ENCODE measurements around the gene EXOC3L1. TPM values are rescaled to one million over a fixed set of nuclear protein-coding genes. Genes with fewer than 3 reads are reported as not detected.

Gene EXOC3L1
- total and polyA plus RNA-seq, 2 of the 4 experiments (the other 2 are of a cell fraction): not detected

DNA sequence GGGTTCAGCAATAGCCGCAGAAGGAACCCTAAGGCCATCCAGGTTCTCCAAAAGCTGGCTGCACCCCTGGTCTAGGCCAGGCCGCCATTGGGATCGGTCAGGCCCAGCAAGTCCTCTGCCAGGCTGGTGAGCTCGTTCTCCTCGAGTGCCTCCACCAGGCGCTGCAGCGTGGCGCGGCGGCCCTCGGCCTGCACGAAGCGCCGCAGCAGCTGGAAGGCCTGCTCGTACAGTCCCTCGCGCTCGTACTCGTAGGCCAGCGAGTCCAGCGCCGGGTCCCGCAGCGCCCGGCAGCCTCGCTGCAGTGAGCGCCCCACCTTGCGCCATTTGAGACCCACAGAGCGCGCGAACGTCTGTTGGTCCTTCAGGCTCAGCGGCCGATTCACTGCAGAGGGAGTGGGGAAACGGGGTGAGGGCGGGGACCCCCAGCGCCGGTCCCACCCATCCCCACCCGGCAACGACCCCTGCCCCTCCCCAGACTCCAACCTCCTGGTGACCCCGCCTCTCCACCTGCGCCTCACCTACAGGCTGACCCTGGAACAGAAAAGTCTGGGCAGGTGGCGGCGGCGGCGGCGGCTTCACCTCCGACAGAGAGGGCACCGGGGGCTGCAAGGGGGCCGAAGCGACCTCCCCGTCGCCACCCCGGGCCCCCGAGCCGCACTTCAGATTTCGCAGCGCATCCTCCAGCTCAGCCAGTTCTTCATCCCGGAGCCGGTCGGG, 35.2 kb downstream of the EXOC3L1 start:
- no peak overlapping the region for H2AK5ac ChIP-seq (ENCODE audit: low read depth, low read length)
- in situ Hi-C loops (cut with MboI; ENCODE audit: low sequenced_read_pairs) (loop anchor here (5.0 kb wide), 1 partner anchor 192 kb away; the partner anchor contains the start of gene CES3), dilution Hi-C loops (cut with HindIII; ENCODE audit: low sequenced_read_pairs, unreplicated experiment) (no loop called here), intact Hi-C loops (cut with micrococcal nuclease) (loop anchor here (1.0 to 10.0 kb wide), 3 partner anchors 177 to 260 kb away; no protein-coding TSS in a partner anchor)
- H2BK5ac ChIP-seq (ENCODE audit: low read depth, low read length, poor library complexity, severe bottlenecking): no peak overlapping the region
- H3K9me3 ChIP-seq (ENCODE audit: control insufficient read depth, insufficient read depth, low read length): no peaks in the 10 kb centered on the region
- no peak overlapping the region for H3K4me3 ChIP-seq (ENCODE audit: insufficient read depth, low read depth, low read length)
- H3K9ac ChIP-seq (ENCODE audit: low read depth, low read length): no peak overlapping the region
- H3K4ac ChIP-seq (ENCODE audit: low read depth, low read length): no peak overlapping the region
- ChIA-PET CTCF (interaction anchor here (0.6 to 2.1 kb wide), 25 partner anchors 10 to 622 kb away, joined by 3 to 15 read pairs (median 4); partner anchors contain the start of genes CES3, HSF4 and PHAF1), POLR2A (ENCODE audit: unreplicated experiment) (interaction anchor here (1.1 kb wide), 1 partner anchor 127 kb away, joined by 4 read pairs; no protein-coding TSS in a partner anchor)
- peaks cover 2% of the 10 kb centered on the region; the same call in 1 of the 2 replicates for H3K9me1 ChIP-seq (ENCODE audit: insufficient read depth, low read length)
- no peak overlapping the region for H2BK20ac ChIP-seq (ENCODE audit: low read depth, low read length)
- H3K4me1 ChIP-seq (ENCODE audit: control insufficient read depth, insufficient read depth, low read length): peaks cover 6% of the 10 kb centered on the region; the same call in 1 of the 2 replicates
- no peak overlapping the region for H4K91ac ChIP-seq (ENCODE audit: insufficient read depth, low read depth, low read length)
- no peak overlapping the region for H3K56ac ChIP-seq (ENCODE audit: extremely low read depth, insufficient read depth, low read length)
- TF ChIP-seq MAZ (IDR thresholded peaks at IDR 0.05; ENCODE audit: borderline replicate concordance, low read depth, low read length) (no peak), CEBPB (IDR thresholded peaks at IDR 0.05; ENCODE audit: low read depth, low read length) (no peak), FOS (IDR thresholded peaks at IDR 0.05; ENCODE audit: low read depth, low read length) (no peak), CHD1 (IDR thresholded peaks at IDR 0.05; ENCODE audit: low read depth, low read length) (no peak), NFE2L2 (IDR thresholded peaks at IDR 0.05; ENCODE audit: low read depth, low read length) (no peak), POLR2A (IDR thresholded peaks at IDR 0.05; ENCODE audit: low read depth, low read length) (no peak), MXI1 (IDR thresholded peaks at IDR 0.05; ENCODE audit: borderline replicate concordance, low read depth, low read length) (no peak), MAFK (IDR thresholded peaks at IDR 0.05; ENCODE audit: low read depth, low read length) (no peak)
- TF ChIP-seq, protein P1, sequence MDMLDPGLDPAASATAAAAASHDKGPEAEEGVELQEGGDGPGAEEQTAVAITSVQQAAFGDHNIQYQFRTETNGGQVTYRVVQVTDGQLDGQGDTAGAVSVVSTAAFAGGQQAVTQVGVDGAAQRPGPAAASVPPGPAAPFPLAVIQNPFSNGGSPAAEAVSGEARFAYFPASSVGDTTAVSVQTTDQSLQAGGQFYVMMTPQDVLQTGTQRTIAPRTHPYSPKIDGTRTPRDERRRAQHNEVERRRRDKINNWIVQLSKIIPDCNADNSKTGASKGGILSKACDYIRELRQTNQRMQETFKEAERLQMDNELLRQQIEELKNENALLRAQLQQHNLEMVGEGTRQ (IDR thresholded peaks at IDR 0.05; ENCODE audit: low read depth, low read length): no peak
- no peak overlapping the region for H3K14ac ChIP-seq (replicated peaks; ENCODE audit: low read depth, low read length)
- no peak overlapping the region for H4K5ac ChIP-seq (ENCODE audit: low read depth, low read length)
- no peak overlapping the region for H4K8ac ChIP-seq (ENCODE audit: low read depth in 2 of 2, low read length in 2 of 2)
- H3K4me2 ChIP-seq (ENCODE audit: low read depth, low read length): peak overlapping the region; percentile 87
- no peak overlapping the region for H3K27ac ChIP-seq (ENCODE audit: insufficient read depth, low read length)
- ATAC-seq (ENCODE audit: low read depth) (no peak), DNase-seq (no peak)
- H4K20me1 ChIP-seq (ENCODE audit: insufficient read depth, low read length): peaks cover 30% of the 10 kb centered on the region
- H3K27me3 ChIP-seq (ENCODE audit: control insufficient read depth, insufficient read depth, low read length): no peaks in the 10 kb centered on the region
- no peak overlapping the region for H3K18ac ChIP-seq (ENCODE audit: low read depth, low read length)
- no peak overlapping the region for H2BK15ac ChIP-seq (ENCODE audit: low read depth, low read length)
- no peak overlapping the region for H3K23ac ChIP-seq (ENCODE audit: low read depth, low read length)
- H2AFZ ChIP-seq (replicated peaks; ENCODE audit: low read length, poor library complexity): peak overlapping the region; percentile 81
- WGBS, 2 experiments (ENCODE audit: extremely low coverage in 2 of 2, insufficient read length in 1 of 2): 25% methylated on average over 27 of the region's 61 CpGs; no CpG with 5 or more reads in 1 of the 2 experiments
- H3K36me3 ChIP-seq (ENCODE audit: control insufficient read depth, insufficient read depth, low read length): peaks cover under 1% of the 10 kb centered on the region; the same call in 1 of the 2 replicates
- peaks cover 10 to 19% of the 10 kb centered on the region in 2 experiments; a peak in 3 of 4 replicates for H3K79me1 ChIP-seq (ENCODE audit: low read depth in 1 of 2, low read length in 2 of 2)
- no peak overlapping the region for H2BK120ac ChIP-seq (ENCODE audit: low read depth, low read length)
- BruUV-seq (replicated peaks): no TSS peak
- peak overlapping the region; percentile 86 for H2AK9ac ChIP-seq (replicated peaks; ENCODE audit: low read depth, low read length, poor library complexity)
